ENCODE measurements around the gene ANXA5. TPM values are rescaled to one million over a fixed set of nuclear protein-coding genes. Genes with fewer than 3 reads are reported as not detected.

The ANXA5 gene
- total and polyA plus RNA-seq, 2 donors (not counting 1 experiment from before 2014, with no cell fraction given): 602 to 2,025 TPM

GRCh38 chr4:121651597-121651996, 45.2 kb downstream of the ANXA5 start:
- Histone ChIP-seq H3K4me3 (replicated peaks in 1 of 4; ENCODE audit: control extremely low read depth in 1 of 4, insufficient read depth in 1 of 4, low read depth in 3 of 4, low read length in 4 of 4) (no peak overlapping the region), H3K36me3 (ENCODE audit: control insufficient read depth, insufficient read depth, low read length) (no peaks in the 10 kb centered on the region), H3K4me1 (ENCODE audit: control insufficient read depth, extremely low read depth, insufficient read depth, low read length) (no peaks in the 10 kb centered on the region), H3K27ac (ENCODE audit: insufficient read depth, low read length) (no peak overlapping the region), H3K4me2 (ENCODE audit: extremely low read depth, insufficient read depth, low read length) (no peak overlapping the region), H3K27me3 (ENCODE audit: control insufficient read depth, insufficient read depth, low read length) (no peaks in the 10 kb centered on the region), H3K79me2 (ENCODE audit: control insufficient read depth, insufficient read depth, low read length) (no peaks in the 10 kb centered on the region), H3K9ac (ENCODE audit: insufficient read depth, low read length) (no peak overlapping the region), H3K9me3 (ENCODE audit: control insufficient read depth, insufficient read depth, low read depth, low read length) (no peaks in the 10 kb centered on the region), H4K20me1 (ENCODE audit: control insufficient read depth, extremely low read depth, insufficient read depth, low read length) (no peaks in the 10 kb centered on the region), H2AFZ (ENCODE audit: low read length) (no peak overlapping the region)
- TF ChIP-seq CTCF (conservative IDR thresholded peaks at IDR 0.05 in 1 of 2, IDR thresholded peaks at IDR 0.05 in 1 of 2; ENCODE audit: low read depth in 1 of 2, low read length in 2 of 2) (no peak), EZH2 (IDR thresholded peaks at IDR 0.05; ENCODE audit: low read length, missing control alignments) (no peak)
- DNase-seq (ENCODE audit: low read depth in 2 of 2): no peak

GRCh38 chr4:121650741-121651140, 46.0 kb downstream of the ANXA5 start:
- TF ChIP-seq EZH2 (IDR thresholded peaks at IDR 0.05; ENCODE audit: low read length, missing control alignments) (no peak), CTCF (conservative IDR thresholded peaks at IDR 0.05 in 1 of 2, IDR thresholded peaks at IDR 0.05 in 1 of 2; ENCODE audit: low read depth in 1 of 2, low read length in 2 of 2) (no peak)
- Histone ChIP-seq H3K27me3 (ENCODE audit: control insufficient read depth, insufficient read depth, low read length) (no peaks in the 10 kb centered on the region), H3K4me2 (ENCODE audit: extremely low read depth, insufficient read depth, low read length) (no peak overlapping the region), H3K79me2 (ENCODE audit: control insufficient read depth, insufficient read depth, low read length) (no peaks in the 10 kb centered on the region), H3K4me1 (ENCODE audit: control insufficient read depth, extremely low read depth, insufficient read depth, low read length) (no peaks in the 10 kb centered on the region), H3K4me3 (replicated peaks in 1 of 4; ENCODE audit: control extremely low read depth in 1 of 4, insufficient read depth in 1 of 4, low read depth in 3 of 4, low read length in 4 of 4) (no peak overlapping the region), H3K36me3 (ENCODE audit: control insufficient read depth, insufficient read depth, low read length) (no peaks in the 10 kb centered on the region), H3K27ac (ENCODE audit: insufficient read depth, low read length) (no peak overlapping the region), H2AFZ (ENCODE audit: low read length) (no peak overlapping the region), H3K9me3 (ENCODE audit: control insufficient read depth, insufficient read depth, low read depth, low read length) (no peaks in the 10 kb centered on the region), H3K9ac (ENCODE audit: insufficient read depth, low read length) (no peak overlapping the region), H4K20me1 (ENCODE audit: control insufficient read depth, extremely low read depth, insufficient read depth, low read length) (no peaks in the 10 kb centered on the region)
- DNase-seq (ENCODE audit: low read depth in 2 of 2): no peak

GRCh38 chr4:121648516-121648915, 48.3 kb downstream of the ANXA5 start:
- TF ChIP-seq EZH2 (IDR thresholded peaks at IDR 0.05; ENCODE audit: low read length, missing control alignments) (no peak), CTCF (conservative IDR thresholded peaks at IDR 0.05 in 1 of 2, IDR thresholded peaks at IDR 0.05 in 1 of 2; ENCODE audit: low read depth in 1 of 2, low read length in 2 of 2) (no peak)
- DNase-seq (ENCODE audit: low read depth in 2 of 2): no peak

More at GRCh38 chr4:121648516-121648915, 48.3 kb downstream of the ANXA5 start:
- Histone ChIP-seq H3K79me2 (ENCODE audit: control insufficient read depth, insufficient read depth, low read length) (no peaks in the 10 kb centered on the region), H2AFZ (ENCODE audit: low read length) (no peak overlapping the region), H3K36me3 (ENCODE audit: control insufficient read depth, insufficient read depth, low read length) (no peaks in the 10 kb centered on the region), H3K4me2 (ENCODE audit: extremely low read depth, insufficient read depth, low read length) (no peak overlapping the region), H3K4me1 (ENCODE audit: control insufficient read depth, extremely low read depth, insufficient read depth, low read length) (no peaks in the 10 kb centered on the region), H3K9me3 (ENCODE audit: control insufficient read depth, insufficient read depth, low read depth, low read length) (no peaks in the 10 kb centered on the region), H3K9ac (ENCODE audit: insufficient read depth, low read length) (no peak overlapping the region), H3K4me3 (replicated peaks in 1 of 4; ENCODE audit: control extremely low read depth in 1 of 4, insufficient read depth in 1 of 4, low read depth in 3 of 4, low read length in 4 of 4) (no peak overlapping the region), H3K27me3 (ENCODE audit: control insufficient read depth, insufficient read depth, low read length) (no peaks in the 10 kb centered on the region), H4K20me1 (ENCODE audit: control insufficient read depth, extremely low read depth, insufficient read depth, low read length) (no peaks in the 10 kb centered on the region), H3K27ac (ENCODE audit: insufficient read depth, low read length) (no peak overlapping the region)
